Activated naive CD8-positive, alpha-beta T cell treated with anti-CD3 and anti-CD28 coated beads, Interleukin-2, amount 50 U/mL, for 16 hours (primary cell): ENCODE measurements around the gene KLK2.

Source experiments
- DNase-seq: peaks from one replicate; pipeline ENCODE4 v3.0.0-alpha.2; 2020; ENCODE audit warnings: low read depth, low spot score

KLK2 gene

DNA sequence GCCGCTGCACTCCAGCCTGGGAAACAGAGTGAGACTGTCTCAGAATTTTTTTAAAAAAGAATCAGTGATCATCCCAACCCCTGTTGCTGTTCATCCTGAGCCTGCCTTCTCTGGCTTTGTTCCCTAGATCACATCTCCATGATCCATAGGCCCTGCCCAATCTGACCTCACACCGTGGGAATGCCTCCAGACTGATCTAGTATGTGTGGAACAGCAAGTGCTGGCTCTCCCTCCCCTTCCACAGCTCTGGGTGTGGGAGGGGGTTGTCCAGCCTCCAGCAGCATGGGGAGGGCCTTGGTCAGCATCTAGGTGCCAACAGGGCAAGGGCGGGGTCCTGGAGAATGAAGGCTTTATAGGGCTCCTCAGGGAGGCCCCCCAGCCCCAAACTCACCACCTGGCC, at the start of gene KLK2:
TSS of gene KLK2 (plus strand) at position 384 of the 400 bp plus-strand sequence. CDS start 35 bp downstream, outside the sequence.
- DNase-seq: no peak

GRCh38 chr19:50826492-50827240, 46.6 kb upstream of the KLK2 start:
- DNase-seq: no peak

- DNase-seq: no peak
Measured at GRCh38 chr19:50827476-50827875, 45.8 kb upstream of the KLK2 start.

DNA sequence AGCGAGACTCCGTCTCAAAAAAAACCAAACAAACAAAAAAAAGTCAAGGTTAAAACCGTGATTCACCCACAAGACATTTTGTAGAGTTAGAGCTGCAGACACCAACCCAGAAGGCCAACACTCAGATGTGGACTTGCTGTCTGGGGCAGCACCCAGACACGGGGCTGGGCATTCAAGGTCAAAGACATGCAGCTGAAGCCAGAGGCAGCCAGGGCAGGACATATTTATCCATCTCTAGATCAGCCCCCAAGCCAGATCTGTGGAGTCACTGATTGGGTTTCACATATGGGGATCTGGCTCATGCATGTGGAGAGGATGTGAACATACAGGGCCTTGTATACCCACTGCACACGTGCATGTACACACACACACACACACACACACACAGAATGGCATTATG, 43.4 kb upstream of the KLK2 start:
- no peak for DNase-seq

DNA sequence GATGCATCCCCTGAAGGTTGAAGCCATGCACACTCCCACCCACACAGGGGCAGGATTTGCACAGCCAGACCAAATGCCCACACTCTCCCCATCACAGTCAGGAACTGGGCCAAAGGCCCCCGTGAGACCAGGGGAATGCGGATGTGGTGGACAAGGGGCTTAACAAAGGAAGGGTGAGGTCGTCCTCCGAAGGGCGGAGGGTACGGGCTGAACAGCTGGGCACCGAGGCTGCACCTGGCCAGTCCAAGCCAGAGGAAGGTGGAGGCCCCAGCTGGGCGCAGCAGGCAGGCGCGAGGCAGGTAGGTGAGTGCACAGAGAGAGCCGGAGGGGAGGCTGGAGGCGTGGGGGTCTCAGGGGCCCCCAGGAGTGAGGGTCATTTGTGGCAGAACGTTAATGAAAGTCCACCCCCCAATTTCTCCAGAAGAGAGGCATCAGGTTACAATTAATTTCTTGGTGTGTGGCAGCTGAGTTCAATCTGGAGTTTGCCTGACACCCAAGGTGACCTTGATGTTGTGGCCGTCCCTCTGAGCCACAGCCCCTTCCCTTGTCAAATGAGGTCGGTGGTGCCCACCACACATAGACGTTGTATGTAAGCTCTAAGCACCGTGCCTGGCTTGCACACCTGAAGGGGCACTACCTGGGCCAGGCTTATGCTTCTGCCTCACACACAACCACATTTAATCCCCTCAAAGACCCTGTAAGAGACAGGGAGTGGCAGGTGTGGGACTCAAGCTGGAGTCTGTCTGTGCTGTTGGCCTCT, 42.8 kb upstream of the KLK2 start:
- DNase-seq: no peak

DNA sequence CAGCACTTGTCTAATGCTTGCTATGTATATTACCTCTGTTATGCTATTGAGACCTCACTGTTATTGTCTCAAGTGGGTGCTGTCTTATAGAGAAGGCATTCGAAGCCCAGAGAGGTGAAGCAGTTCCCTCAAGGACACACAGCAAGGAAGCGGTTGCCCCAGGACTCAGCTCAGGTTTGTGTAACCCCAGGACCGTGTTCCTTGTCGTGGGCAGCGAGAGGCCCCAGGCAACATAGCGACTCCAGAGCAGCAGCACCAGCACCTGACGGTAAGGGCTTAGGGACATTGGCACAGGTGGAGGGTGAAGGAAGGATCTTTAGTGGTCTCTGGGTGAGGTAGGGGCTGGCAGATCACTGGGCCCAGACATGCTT, 42.2 kb upstream of the KLK2 start:
- no peak for DNase-seq

DNA sequence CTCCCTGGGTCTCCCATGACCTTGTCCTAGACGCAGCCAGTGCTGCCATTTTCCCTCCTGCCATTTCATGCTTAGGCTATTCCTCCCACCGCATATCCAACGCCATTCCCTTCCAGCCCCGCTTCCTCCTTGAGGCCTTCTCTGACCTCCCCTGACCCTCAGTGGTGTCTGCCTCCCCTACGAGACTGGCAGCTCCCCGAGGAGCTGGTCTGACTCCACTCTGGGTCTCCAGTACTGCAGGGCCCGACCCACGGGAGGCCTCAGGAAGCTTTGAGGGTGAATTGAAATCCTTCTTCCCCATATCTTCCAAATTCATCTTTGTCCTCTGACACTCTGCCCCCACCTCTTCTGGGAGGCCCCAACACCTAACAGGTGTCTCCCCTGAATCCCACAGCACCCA, 40.6 kb upstream of the KLK2 start:
- no peak for DNase-seq

DNA sequence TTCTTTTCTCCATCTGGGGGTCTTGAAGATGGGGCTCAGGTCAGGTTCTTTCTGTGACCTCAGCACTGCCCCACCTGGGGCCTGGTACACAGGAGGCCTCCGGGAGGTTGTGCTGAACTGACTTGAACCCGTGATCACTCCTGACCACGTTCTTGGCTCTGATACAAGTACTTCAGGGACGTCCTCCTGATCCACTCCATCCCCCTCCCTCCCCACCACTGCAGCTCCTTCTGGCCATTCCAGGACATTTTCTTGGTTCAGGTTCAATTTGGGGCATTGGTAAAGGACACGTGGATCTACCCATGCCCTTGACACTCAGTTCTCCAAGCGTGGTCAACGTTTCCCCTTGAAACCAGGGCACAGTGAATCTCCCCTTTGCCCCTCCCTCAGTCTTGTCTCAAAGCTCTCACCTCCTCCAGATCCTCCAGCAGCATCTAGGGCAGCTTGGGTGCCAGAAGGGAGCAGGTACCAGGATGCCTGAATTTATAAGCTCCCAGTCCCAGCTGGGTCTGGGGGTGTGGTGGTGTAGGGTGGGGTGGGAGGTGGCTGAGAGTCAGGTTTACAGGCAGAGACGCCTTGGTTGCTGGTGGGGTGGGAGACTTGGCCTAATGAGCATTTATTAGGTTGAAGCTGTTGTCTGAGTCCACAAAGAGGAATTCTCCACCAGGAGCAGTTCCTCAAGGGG, 40.0 kb upstream of the KLK2 start, which contains the start of gene KLK15:
TSS of gene KLK15 (minus strand) at position 458 of the 685 bp plus-strand sequence. CDS start 2,082 bp downstream, outside the sequence.
- no peak for DNase-seq

GRCh38 chr19:50833802-50834167, 39.5 kb upstream of the KLK2 start:
- DNase-seq: no peak

- no peak for DNase-seq
Measured at GRCh38 chr19:50835103-50835784, 38.0 kb upstream of the KLK2 start.

GRCh38 chr19:50835785-50836542, 37.3 kb upstream of the KLK2 start:
- peak; percentile 29 for DNase-seq

GRCh38 chr19:50836543-50837195, 36.6 kb upstream of the KLK2 start:
- DNase-seq: no peak

DNA sequence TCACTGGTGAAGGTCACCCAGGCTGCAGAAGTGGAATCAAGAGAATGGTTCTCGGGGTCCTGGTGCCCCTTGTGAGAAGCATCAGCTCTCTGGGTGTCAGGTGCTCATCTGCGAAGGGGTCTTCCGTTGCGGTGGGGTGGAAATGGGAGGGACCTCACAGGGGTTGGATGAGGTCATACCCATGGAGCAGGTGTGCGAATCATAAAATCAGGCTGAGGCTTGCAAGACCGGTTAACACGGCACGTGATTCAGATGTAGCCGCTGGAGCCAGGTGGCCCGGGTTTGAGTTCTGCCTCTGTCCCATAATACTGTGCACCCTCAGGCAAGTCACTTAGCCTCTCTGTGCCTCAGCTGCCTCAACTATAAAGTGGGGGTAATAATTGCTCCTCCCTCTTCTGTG, 35.9 kb upstream of the KLK2 start:
- no peak for DNase-seq

GRCh38 chr19:50838239-50838638, 35.0 kb upstream of the KLK2 start:
- DNase-seq: no peak

GRCh38 chr19:50839712-50840655, 33.3 kb upstream of the KLK2 start:
- no peak for DNase-seq

- DNase-seq: no peak
Measured at GRCh38 chr19:50842130-50842529, 31.1 kb upstream of the KLK2 start.

- DNase-seq: no peak
Measured at GRCh38 chr19:50843205-50843604, 30.0 kb upstream of the KLK2 start.

DNA sequence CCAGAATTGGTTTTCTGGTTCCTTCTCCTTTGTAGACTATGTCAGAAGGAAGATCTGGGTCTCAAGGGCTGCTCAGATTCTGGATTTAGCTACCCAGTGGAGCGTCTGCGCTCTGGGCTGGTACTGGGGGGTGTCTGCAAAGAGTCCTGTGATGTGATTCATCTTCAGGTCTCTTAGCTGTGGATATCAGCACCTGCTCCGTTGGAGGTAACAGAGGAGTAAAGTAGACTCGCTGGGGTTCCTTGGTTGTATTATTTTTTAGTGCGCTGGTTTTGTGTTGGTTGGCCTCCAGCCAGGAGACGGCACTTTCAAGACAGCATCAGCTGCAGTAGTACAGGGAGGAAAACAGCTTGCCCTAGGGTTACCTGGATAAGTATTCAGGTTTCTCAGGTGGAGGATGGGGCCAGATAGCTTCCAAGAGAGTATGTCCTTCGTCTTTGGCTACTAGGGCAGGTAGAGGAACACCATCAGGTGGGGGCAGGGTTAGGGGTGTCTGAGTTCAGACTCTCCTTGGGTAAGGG, 29.5 kb upstream of the KLK2 start:
- no peak for DNase-seq

GRCh38 chr19:50844296-50844935, 28.8 kb upstream of the KLK2 start:
- DNase-seq: no peak
